ENCODE results near the gene PAQR4. TPM values are rescaled to one million over a fixed set of nuclear protein-coding genes. Genes with fewer than 3 reads are reported as not detected.

PAQR4 gene
- polyA plus RNA-seq, 1 donor from 2014 or later, result 1.9 TPM

- Mint-ChIP-seq H3K36me3 (peaks cover 4% of the 10 kb centered on the region), H3K27me3 (peaks cover 7% of the 10 kb centered on the region), H3K27ac (no peak overlapping the region), H3K9me3 (no peaks in the 10 kb centered on the region), H3K4me1 (peaks cover 0 to 5% (median 0%) of the 10 kb centered on the region in 3 donors), H3K4me3 (no peak overlapping the region)
Measured at GRCh38 chr16:2975161-2975795, 6.1 kb downstream of the PAQR4 start.

GRCh38 chr16:2976201-2976600, 7.1 kb downstream of the PAQR4 start:
- Mint-ChIP-seq H3K4me1 (peaks cover 0 to 7% (median 0%) of the 10 kb centered on the region in 3 donors), H3K27ac (no peak overlapping the region), H3K36me3 (no peaks in the 10 kb centered on the region), H3K9me3 (no peaks in the 10 kb centered on the region), H3K4me3 (no peak overlapping the region), H3K27me3 (peaks cover 7% of the 10 kb centered on the region)

GRCh38 chr16:2976673-2977072, 7.5 kb downstream of the PAQR4 start:
- H3K9me3 Mint-ChIP-seq, result no peaks in the 10 kb centered on the region
- H3K27ac Mint-ChIP-seq, result no peak overlapping the region
- peak overlapping the region in 1 of 4 donors; percentile 50 for H3K4me3 Mint-ChIP-seq
- H3K4me1 Mint-ChIP-seq, result peaks cover 0 to 9% (median under 1%) of the 10 kb centered on the region in 3 donors
- H3K36me3 Mint-ChIP-seq, result no peaks in the 10 kb centered on the region
- H3K27me3 Mint-ChIP-seq, result peaks cover 7% of the 10 kb centered on the region

- H3K27me3 Mint-ChIP-seq, result peaks cover 3% of the 10 kb centered on the region
- H3K9me3 Mint-ChIP-seq, result no peaks in the 10 kb centered on the region
- no peaks in the 10 kb centered on the region for H3K36me3 Mint-ChIP-seq
- peak overlapping the region in 1 of 4 donors; percentile 50 for H3K4me3 Mint-ChIP-seq
- peaks cover 0 to 12% (median 2%) of the 10 kb centered on the region in 3 donors for H3K4me1 Mint-ChIP-seq
- no peak overlapping the region for H3K27ac Mint-ChIP-seq
Measured at GRCh38 chr16:2977440-2977839, 8.3 kb downstream of the PAQR4 start.

GRCh38 chr16:2979669-2980226, 10.6 kb downstream of the PAQR4 start:
- H3K27me3 Mint-ChIP-seq, result no peaks in the 10 kb centered on the region
- H3K27ac Mint-ChIP-seq, result no peak overlapping the region
- H3K4me1 Mint-ChIP-seq, result peaks cover 0 to 17% (median 8%) of the 10 kb centered on the region in 3 donors
- H3K9me3 Mint-ChIP-seq, result no peaks in the 10 kb centered on the region
- peak overlapping the region; percentile 17 to 90 (median 75) for H3K4me3 Mint-ChIP-seq
- H3K36me3 Mint-ChIP-seq, result no peaks in the 10 kb centered on the region

- H3K27ac Mint-ChIP-seq, result peak within 1 kb of the TSS in 2 of 3 donors; percentile 76 to 80
- H3K4me1 Mint-ChIP-seq, result peaks cover 0 to 17% (median 8%) of the 10 kb centered on the region in 3 donors
- no peaks in the 10 kb centered on the region for H3K27me3 Mint-ChIP-seq
- no peaks in the 10 kb centered on the region for H3K36me3 Mint-ChIP-seq
- no peaks in the 10 kb centered on the region for H3K9me3 Mint-ChIP-seq
- peak within 1 kb of the TSS; percentile 66 to 92 (median 86) for H3K4me3 Mint-ChIP-seq
Measured at GRCh38 chr16:2980227-2981176, 11.4 kb downstream of the PAQR4 start, which contains the start of gene PKMYT1. Gene PKMYT1, minus strand, starts transcription at chr16:2980446. Its CDS starts 789 bp downstream, at chr16:2979657.

GRCh38 chr16:2981177-2981898, 12.2 kb downstream of the PAQR4 start:
- no peaks in the 10 kb centered on the region for H3K9me3 Mint-ChIP-seq
- peak overlapping the region; percentile 62 to 88 (median 80) for H3K27ac Mint-ChIP-seq
- H3K4me3 Mint-ChIP-seq, result peak overlapping the region; percentile 66 to 92 (median 86)
- no peaks in the 10 kb centered on the region for H3K36me3 Mint-ChIP-seq
- H3K27me3 Mint-ChIP-seq, result no peaks in the 10 kb centered on the region
- H3K4me1 Mint-ChIP-seq, result peaks cover 0 to 17% (median 8%) of the 10 kb centered on the region in 3 donors

GRCh38 chr16:2981899-2982250, 12.7 kb downstream of the PAQR4 start:
- peak overlapping the region in 2 of 3 donors; percentile 62 to 88 for H3K27ac Mint-ChIP-seq
- peaks cover 0 to 17% (median 8%) of the 10 kb centered on the region in 3 donors for H3K4me1 Mint-ChIP-seq
- no peaks in the 10 kb centered on the region for H3K9me3 Mint-ChIP-seq

GRCh38 chr16:2982402-2982801, 13.3 kb downstream of the PAQR4 start:
- no peaks in the 10 kb centered on the region for H3K36me3 Mint-ChIP-seq
- peaks cover 0 to 17% (median 8%) of the 10 kb centered on the region in 3 donors for H3K4me1 Mint-ChIP-seq
- peak overlapping the region in 3 of 4 donors; percentile 51 to 66 (median 63) for H3K4me3 Mint-ChIP-seq

More at GRCh38 chr16:2981899-2982250, 12.7 kb downstream of the PAQR4 start:
- H3K4me3 Mint-ChIP-seq, result peak overlapping the region; percentile 51 to 89 (median 69)
- H3K27me3 Mint-ChIP-seq, result no peaks in the 10 kb centered on the region
- no peaks in the 10 kb centered on the region for H3K36me3 Mint-ChIP-seq

GRCh38 chr16:2983706-2984136, 14.6 kb downstream of the PAQR4 start:
- H3K36me3 Mint-ChIP-seq, result no peaks in the 10 kb centered on the region
- peak overlapping the region; percentile 34 to 82 (median 54) for H3K4me3 Mint-ChIP-seq
- H3K27me3 Mint-ChIP-seq, result no peaks in the 10 kb centered on the region
- H3K4me1 Mint-ChIP-seq, result peaks cover 0 to 17% (median 8%) of the 10 kb centered on the region in 3 donors
- no peaks in the 10 kb centered on the region for H3K9me3 Mint-ChIP-seq
- H3K27ac Mint-ChIP-seq, result no peak overlapping the region

More at GRCh38 chr16:2982402-2982801, 13.3 kb downstream of the PAQR4 start:
- H3K27me3 Mint-ChIP-seq, result no peaks in the 10 kb centered on the region
- H3K9me3 Mint-ChIP-seq, result no peaks in the 10 kb centered on the region
- peak overlapping the region in 1 of 3 donors; percentile 13 for H3K27ac Mint-ChIP-seq

- Mint-ChIP-seq H3K27me3 (no peaks in the 10 kb centered on the region), H3K4me3 (no peak overlapping the region), H3K4me1 (peaks cover 0 to 16% (median 8%) of the 10 kb centered on the region in 3 donors), H3K9me3 (no peaks in the 10 kb centered on the region), H3K27ac (no peak overlapping the region), H3K36me3 (no peaks in the 10 kb centered on the region)
Measured at GRCh38 chr16:2985462-2985861, 16.3 kb downstream of the PAQR4 start.

- Mint-ChIP-seq H3K27ac (no peak overlapping the region), H3K27me3 (no peaks in the 10 kb centered on the region), H3K4me3 (no peak overlapping the region), H3K9me3 (no peaks in the 10 kb centered on the region), H3K36me3 (no peaks in the 10 kb centered on the region), H3K4me1 (peaks cover 0 to 13% (median 8%) of the 10 kb centered on the region in 3 donors)
Measured at GRCh38 chr16:2985893-2986355, 16.8 kb downstream of the PAQR4 start.

GRCh38 chr16:2986623-2987188, 17.6 kb downstream of the PAQR4 start:
- Mint-ChIP-seq H3K4me3 (no peak overlapping the region), H3K27ac (peak overlapping the region in 1 of 3 donors; percentile 18), H3K27me3 (no peaks in the 10 kb centered on the region), H3K9me3 (no peaks in the 10 kb centered on the region), H3K36me3 (no peaks in the 10 kb centered on the region), H3K4me1 (peaks cover 0 to 8% (median 7%) of the 10 kb centered on the region in 3 donors)

GRCh38 chr16:2987286-2987685, 18.1 kb downstream of the PAQR4 start:
- H3K4me3 Mint-ChIP-seq, result no peak overlapping the region
- H3K27ac Mint-ChIP-seq, result no peak overlapping the region
- no peaks in the 10 kb centered on the region for H3K9me3 Mint-ChIP-seq
- H3K36me3 Mint-ChIP-seq, result no peaks in the 10 kb centered on the region
- no peaks in the 10 kb centered on the region for H3K27me3 Mint-ChIP-seq
- H3K4me1 Mint-ChIP-seq, result peaks cover 0 to 7% (median 7%) of the 10 kb centered on the region in 3 donors

All from IgD-negative memory B cell (primary cell).